Motor neuron (in vitro differentiated cells): Measurements from ENCODE around the gene NAA15. TPM values are rescaled to one million over a fixed set of nuclear protein-coding genes. Genes with fewer than 3 reads are reported as not detected.
"Not testable (repeated sequence)": the region's sequence is repeated elsewhere in the genome, so short reads cannot be mapped to it uniquely, and the experiment has no call there.

Source experiments
- ATAC-seq, 8 experiments: fragments of 200-7000 bp; cut with Tn5 transposase; replicated peaks in 6 of 8; 2 replicates each; pipeline ENCODE4 v1.8.0; 2021; ENCODE audit warnings: mild to moderate bottlenecking in 8 of 8, moderate library complexity in 8 of 8
- H3K27ac ChIP-seq, 2 donors: fragments of 250-450 bp; sonication (Bioruptor Pico); 2 replicates each; pipeline ENCODE4 v1.9.0; 2021; ENCODE audit warnings: antibody characterized with exemption in 2 of 2, mild to moderate bottlenecking in 2 of 2, moderate library complexity in 1 of 2
- H3K4me1 ChIP-seq, 2 donors: fragments of 250-450 bp; sonication (Bioruptor Pico); replicated peaks in 1 of 2; 2 replicates each; pipeline ENCODE4 v1.6.1; 2021; ENCODE audit warnings: antibody characterized with exemption in 2 of 2, mild to moderate bottlenecking in 2 of 2, moderate library complexity in 1 of 2
- H3K4me3 ChIP-seq, 5 donors: fragments of 250-450 bp; sonication (Bioruptor Pico); 2 replicates each; pipeline ENCODE4 v1.9.0; 2021; ENCODE audit warnings: antibody characterized with exemption in 5 of 5, mild to moderate bottlenecking in 5 of 5, moderate library complexity in 4 of 5
- WGBS, 10 experiments: fragments of 450-650 bp; shearing (Covaris generic); methylation state at CpG; one replicate each; pipeline ENCODE4 v1.0.0; 2022; 5-methylcytosine and 5-hydroxymethylcytosine counted together
- in situ Hi-C, 9 experiments: fragments of 400-800 bp; cut with MboI; loops; one replicate each; pipeline ENCODE4 v1.15.0; 2021; ENCODE audit warnings: low sequenced_read_pairs in 9 of 9, low pct_unique_long_range_greater_than_20kb in 2 of 9; ENCODE audit not compliant: unreplicated experiment in 9 of 9
- total RNA-seq, 8 experiments: library from RNA; unstranded; fragments of 300-600 nt; gene quantifications; 2 replicates each; pipeline versions ENCODE4 v1.2.3 to v1.2.4, GENCODE V29; 2022

The NAA15 gene
- total RNA-seq, result 10 to 100 TPM; 25.6 to 67.1 (median 30.3) TPM

DNA sequence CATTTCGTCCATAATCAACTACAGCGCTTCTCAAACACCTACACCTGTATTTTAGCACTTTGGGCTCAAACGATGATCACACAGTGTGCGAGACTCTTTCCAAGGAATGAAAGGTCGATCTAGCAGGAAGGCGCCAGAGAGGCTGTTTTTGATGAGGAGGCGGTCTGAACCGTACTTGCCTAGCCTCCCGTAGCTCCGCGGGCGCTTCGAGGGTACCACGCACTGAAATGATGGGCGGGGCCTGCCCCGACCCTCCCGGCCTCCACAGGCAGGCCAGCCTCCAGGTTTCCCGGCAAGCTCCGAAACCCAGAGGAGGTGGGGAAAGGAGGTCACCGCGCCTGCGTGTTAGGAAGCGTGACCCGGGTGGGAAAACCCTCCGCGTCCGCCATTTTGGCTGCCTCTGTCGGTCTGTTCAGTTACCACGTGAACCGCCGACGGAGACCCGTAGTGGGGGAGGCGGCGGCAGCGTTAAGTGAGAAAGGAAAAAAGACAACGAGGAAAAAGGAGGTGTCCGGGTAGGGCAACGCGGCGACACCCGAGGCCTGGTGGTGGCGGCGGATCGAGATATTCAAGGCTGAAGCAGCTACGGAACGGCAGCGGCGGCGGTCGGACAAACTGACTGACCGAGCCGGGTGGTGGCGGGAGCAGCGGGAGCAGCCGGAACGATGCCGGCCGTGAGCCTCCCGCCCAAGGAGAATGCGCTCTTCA lies at the start of gene NAA15:
Gene NAA15 (plus strand): TSS at position 393 of the 708 bp plus-strand sequence. CDS start 273 bp downstream, at position 666.
- 0 to 3% (median 0%) methylated on average over 3 to 34 of the region's 61 CpGs; no CpG with 5 or more reads in 2 of the 10 experiments for WGBS, 10 experiments

DNA sequence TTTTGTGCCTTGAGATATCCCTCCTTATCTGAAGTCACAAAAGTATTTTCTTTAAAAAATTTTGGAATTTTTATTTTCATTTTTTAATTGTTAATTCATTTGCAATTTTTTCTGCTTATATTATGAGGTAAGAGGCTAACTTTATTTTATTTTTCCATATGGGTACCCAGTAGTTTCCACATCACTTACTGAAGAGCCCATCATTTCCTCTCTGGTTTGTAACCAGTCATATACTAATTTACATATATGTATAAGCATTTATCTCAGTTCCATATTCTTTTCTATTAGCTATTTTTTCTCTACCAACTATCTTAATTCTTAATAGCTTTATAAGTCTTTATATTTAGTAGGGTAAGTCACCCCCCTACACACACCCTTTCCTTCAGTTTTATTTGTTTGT lies 48.3 kb upstream of the NAA15 start:
- Histone ChIP-seq H3K4me3 (no peak overlapping the region), H3K4me1 (no peaks in the 10 kb centered on the region), H3K27ac (no peak overlapping the region)
- ATAC-seq, result no peak
- in situ Hi-C loops, result no loop called here

More for the DNA sequence above, at the start of gene NAA15:
- Histone ChIP-seq H3K4me1 (peaks cover 1 to 21% of the 10 kb centered on the region in 2 donors), H3K27ac (peak within 1 kb of the TSS; percentile 94 to 96), H3K4me3 (peak within 1 kb of the TSS; percentile 56 to 93 (median 85))
- peak; percentile 79 to 98 (median 96) for ATAC-seq
- in situ Hi-C loops, result no loop called here

DNA sequence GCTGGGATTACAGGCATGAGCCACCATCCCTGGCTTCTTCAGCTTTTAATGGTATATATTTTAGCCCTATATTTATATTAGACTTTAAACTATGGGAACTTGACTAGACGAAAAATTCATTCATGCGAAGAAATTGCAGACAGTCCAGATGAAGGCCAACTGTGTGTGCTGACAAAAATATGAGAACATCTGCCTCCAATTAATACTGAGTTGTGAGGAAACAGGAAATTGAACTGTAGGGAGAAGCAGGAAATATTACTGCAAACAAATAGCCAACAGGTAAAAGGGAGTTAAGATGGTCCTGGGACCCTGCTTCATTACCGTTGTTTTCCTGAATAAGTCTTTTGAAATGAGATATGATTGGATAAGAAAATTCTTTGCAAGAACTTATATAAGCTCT lies 47.6 kb upstream of the NAA15 start:
- WGBS, 10 experiments, result 11 to 100% (median 90%) methylated on average over 1 to 3 of the region's 3 CpGs
- ATAC-seq, result peak in 1 of 8 experiments; percentile 37
- Histone ChIP-seq H3K4me3 (no peak overlapping the region), H3K27ac (no peak overlapping the region), H3K4me1 (no peaks in the 10 kb centered on the region)
- in situ Hi-C loops, result no loop called here

DNA sequence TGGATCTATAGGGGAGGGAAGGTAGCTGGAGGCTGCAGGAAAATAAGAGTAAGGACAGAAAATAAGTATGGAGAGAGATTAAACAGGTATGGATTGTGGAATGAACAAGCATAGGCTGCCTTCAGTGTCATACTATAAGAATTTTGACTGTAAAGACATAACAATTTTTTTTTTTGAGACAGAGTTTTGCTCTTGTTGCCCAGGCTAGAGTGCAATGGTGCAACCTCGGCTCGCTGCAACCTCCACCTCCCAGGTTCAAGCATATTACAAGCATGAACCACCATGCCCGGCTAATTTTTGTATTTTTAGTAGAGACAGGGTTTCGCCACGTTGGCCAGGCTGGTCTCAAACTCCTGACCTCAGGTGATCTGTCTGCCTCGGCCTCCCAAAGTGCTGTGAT lies 45.7 kb upstream of the NAA15 start:
- H3K4me3 ChIP-seq, H3K27ac ChIP-seq, H3K4me1 ChIP-seq, in situ Hi-C loops, ATAC-seq: not testable (repeated sequence)
- 88 to 100% (median 96%) methylated on average over 1 to 6 of the region's 6 CpGs; no CpG with 5 or more reads in 6 of the 10 experiments for WGBS, 10 experiments

DNA sequence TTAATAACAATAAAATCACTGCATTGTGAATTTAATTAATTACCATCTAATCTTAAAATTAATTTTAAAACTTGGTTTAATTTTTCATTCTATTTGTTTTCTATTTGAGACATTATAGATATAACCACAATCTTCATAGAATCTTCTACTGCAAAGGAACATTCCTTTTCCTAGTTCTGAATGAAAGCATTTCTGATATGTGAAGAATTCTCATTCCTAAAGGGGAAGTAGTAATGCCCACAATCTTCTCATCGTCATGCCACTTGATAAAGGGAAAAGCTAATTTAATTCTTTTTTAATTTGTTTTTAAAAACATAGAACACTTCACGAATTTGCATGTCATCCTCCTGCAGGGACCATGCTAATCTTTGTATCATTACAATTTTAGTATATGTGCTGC lies 45.0 kb upstream of the NAA15 start:
- ATAC-seq, result no peak
- H3K4me3 ChIP-seq, result no peak overlapping the region
- in situ Hi-C loops, result no loop called here
- no peak overlapping the region for H3K27ac ChIP-seq
- no peaks in the 10 kb centered on the region for H3K4me1 ChIP-seq
- 33 to 81% (median 61%) methylated on average over 2 of the region's 2 CpGs for WGBS, 10 experiments

DNA sequence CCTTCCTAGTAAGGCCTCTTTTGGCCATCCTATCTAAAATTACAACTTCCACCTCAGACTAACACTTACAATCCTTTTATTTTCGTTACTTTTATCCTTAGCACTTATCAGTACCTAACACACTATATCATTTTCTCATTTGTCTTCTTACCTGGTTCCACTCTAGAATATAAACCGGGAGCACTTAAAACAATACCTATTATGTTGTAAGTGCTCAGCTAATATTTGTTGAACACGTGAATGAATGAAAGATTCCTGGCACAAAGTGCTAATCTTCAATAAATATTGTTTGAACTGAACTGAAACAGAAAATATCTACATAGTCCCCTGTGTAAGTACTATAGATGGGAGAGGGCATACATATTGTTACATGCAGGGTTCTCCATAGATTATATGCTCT lies 35.7 kb upstream of the NAA15 start:
- no peak for ATAC-seq
- in situ Hi-C loops, result no loop called here
- Histone ChIP-seq H3K27ac (no peak overlapping the region), H3K4me3 (no peak overlapping the region), H3K4me1 (peaks cover 0 to 14% of the 10 kb centered on the region in 2 donors)
- WGBS, 10 experiments, result 0 to 67% (median 58%) methylated on average over 1 to 3 of the region's 3 CpGs

DNA sequence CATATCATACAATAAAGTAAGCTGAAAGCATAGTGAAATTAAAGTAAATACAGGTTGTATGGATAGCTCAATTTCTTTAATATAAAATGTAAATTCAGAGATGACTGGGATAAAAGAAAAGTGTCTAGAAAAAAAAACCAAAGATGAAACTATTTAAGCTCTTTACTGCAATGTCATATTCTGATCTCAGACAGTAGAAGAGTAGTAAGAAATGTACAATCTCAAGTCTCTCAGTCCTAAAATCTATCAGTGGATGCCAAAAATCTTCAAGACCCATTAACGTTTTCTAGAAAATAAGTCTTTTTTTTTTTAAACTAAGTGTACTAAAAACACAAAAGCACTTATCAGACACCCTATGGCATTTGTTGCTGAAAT lies 35.1 kb upstream of the NAA15 start:
- peak in 2 of 8 experiments; percentile 18 to 26 for ATAC-seq
- 0 to 29% (median 9%) methylated on average over 1 of the region's 1 CpG; no CpG with 5 or more reads in 2 of the 10 experiments for WGBS, 10 experiments
- in situ Hi-C loops, result no loop called here
- Histone ChIP-seq H3K4me1 (peaks cover 0 to 14% of the 10 kb centered on the region in 2 donors), H3K4me3 (peak overlapping the region in 4 of 5 donors; percentile 2 to 32 (median 25)), H3K27ac (peak overlapping the region in 1 of 2 donors; percentile 61)

DNA sequence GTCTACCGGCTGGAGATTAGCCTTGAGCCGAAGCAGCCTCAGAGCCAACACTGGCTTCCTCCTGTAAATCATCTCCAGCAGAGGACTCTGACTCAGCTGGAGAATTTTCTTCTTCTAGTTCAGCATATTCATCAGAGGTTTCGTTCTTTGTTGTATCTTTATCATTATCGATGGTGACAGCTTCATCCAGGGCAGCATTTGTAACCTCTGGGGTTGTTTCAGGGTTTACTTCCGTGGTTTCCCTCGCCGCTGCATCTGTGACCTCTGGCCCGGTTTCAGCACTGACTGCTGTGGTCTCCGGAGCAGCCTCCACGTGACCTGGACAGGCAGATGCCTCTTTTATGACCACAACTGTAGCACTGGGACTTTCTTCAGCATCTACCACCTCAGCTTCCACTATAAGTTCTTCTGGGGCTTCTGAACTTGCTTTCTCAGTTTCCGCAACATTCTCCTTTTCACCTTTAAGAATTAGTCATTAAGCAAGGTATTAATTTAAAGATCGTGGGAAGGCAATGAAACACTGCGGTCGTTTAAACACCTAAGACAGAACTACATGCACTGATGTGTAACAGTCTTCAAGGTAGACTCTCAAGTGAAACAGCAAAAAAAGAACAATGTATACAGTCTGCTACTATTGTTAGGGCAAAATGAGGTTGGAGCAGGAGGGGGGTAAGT lies 34.6 kb upstream of the NAA15 start:
- H3K4me3 ChIP-seq, result peak overlapping the region; percentile 2 to 32 (median 24)
- H3K4me1 ChIP-seq, result peaks cover 0 to 14% of the 10 kb centered on the region in 2 donors
- peak; percentile 84 to 98 (median 96) for ATAC-seq
- in situ Hi-C loops, result no loop called here
- H3K27ac ChIP-seq, result peak overlapping the region in 1 of 2 donors; percentile 61
- WGBS, 10 experiments, result 15 to 59% (median 34%) methylated on average over 4 to 14 of the region's 14 CpGs

DNA sequence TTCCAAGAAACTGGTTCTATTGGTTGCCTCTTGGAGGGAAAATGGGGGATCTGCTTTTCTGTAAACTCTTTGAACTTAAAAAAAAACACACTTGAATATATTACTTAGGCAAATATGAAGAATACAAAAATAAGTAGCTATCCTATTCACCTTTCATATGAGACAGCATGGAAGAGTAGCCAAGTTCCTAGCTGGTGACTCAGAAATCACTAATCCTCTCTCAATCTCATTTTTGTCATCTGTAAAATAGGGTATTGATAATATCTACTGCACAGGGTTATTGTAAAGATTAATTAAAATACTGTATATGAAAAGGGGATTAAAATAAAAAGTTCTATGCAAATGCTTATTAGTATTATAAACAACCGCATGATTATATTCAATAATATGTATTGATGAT lies 34.0 kb upstream of the NAA15 start:
- H3K4me3 ChIP-seq, result no peak overlapping the region
- WGBS, 10 experiments, result 92 to 100% (median 100%) methylated on average over 1 of the region's 1 CpG; no CpG with 5 or more reads in 1 of the 10 experiments
- H3K4me1 ChIP-seq, result peaks cover 0 to 14% of the 10 kb centered on the region in 2 donors
- in situ Hi-C loops, result no loop called here
- H3K27ac ChIP-seq, result no peak overlapping the region
- no peak for ATAC-seq

DNA sequence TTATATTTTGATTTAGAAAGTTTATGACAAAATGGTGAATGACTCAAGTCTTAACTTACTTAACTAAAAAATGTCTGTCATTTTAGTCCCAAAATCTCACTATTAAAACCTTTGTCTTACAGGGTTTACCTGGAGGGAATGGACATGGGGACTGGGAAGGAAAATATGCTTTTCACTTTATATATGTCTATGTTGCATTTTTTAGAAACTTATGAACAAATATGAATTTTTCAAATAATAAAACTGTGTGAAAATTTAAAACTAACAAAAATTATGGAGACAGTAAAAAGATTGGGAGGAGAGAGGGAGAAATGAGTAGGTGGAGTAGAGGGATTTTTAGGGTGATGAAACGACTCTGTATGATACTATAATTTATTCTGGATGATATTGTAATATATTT lies 27.5 kb upstream of the NAA15 start:
- Histone ChIP-seq H3K4me1 (no peaks in the 10 kb centered on the region), H3K27ac (no peak overlapping the region), H3K4me3 (no peak overlapping the region)
- in situ Hi-C loops, result no loop called here
- ATAC-seq, result no peak
- WGBS, 10 experiments, result 0 to 100% (median 67%) methylated on average over 1 of the region's 1 CpG; no CpG with 5 or more reads in 1 of the 10 experiments

DNA sequence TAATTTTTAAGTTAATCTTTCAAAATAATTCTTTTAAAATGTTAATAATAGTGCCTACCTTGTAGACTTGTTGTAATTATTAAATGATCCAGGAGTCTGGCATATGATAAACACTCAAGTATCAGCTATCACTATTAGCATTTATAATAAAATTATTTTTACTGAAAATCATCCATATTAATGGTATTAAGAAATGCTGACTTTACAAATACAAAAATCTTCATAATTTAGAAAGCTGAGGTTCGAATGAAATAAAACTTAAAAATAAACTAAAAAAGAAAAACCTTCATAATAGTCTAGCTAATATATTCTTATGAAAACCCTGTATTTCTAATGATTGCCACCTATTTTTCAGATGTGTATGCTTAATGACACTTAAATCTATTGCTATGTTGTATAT lies 26.5 kb upstream of the NAA15 start:
- WGBS, 10 experiments, result 69 to 100% (median 86%) methylated on average over 1 of the region's 1 CpG
- H3K27ac ChIP-seq, result no peak overlapping the region
- no peak overlapping the region for H3K4me3 ChIP-seq
- H3K4me1 ChIP-seq, result no peaks in the 10 kb centered on the region
- in situ Hi-C loops, result loop anchor here in 2 of 9 experiments (25.0 kb wide), 2 partner anchors 87 to 187 kb away; partner anchors contain the start of gene ELF2 (in 1 of the 2)
- ATAC-seq, result no peak

DNA sequence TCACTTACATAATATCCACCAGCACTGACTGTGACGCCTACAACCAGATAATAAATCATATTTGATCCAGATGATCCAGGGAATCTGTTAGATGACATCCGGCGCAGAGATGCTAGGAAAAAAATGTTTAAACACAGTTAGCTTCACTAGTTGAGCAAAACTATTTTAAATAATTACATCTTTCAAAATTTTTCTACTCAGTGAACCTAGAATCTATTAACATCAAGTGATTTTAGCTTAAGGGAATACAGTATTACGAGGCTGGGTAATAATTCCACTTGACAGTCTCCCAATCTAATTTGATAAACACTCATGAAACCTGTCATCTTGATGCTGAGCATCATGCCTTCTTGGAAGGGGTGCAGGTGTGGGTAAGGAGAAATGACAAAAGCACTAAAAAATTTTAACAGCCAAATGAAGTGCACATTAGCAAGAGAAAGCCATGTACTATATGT lies 26.0 kb upstream of the NAA15 start:
- Histone ChIP-seq H3K27ac (no peak overlapping the region), H3K4me1 (no peaks in the 10 kb centered on the region), H3K4me3 (no peak overlapping the region)
- no peak for ATAC-seq
- in situ Hi-C loops, result loop anchor here in 2 of 9 experiments (25.0 kb wide), 2 partner anchors 88 to 188 kb away; partner anchors contain the start of gene ELF2 (in 1 of the 2)
- 33 to 95% (median 85%) methylated on average over 2 to 4 of the region's 4 CpGs; no CpG with 5 or more reads in 2 of the 10 experiments for WGBS, 10 experiments

DNA sequence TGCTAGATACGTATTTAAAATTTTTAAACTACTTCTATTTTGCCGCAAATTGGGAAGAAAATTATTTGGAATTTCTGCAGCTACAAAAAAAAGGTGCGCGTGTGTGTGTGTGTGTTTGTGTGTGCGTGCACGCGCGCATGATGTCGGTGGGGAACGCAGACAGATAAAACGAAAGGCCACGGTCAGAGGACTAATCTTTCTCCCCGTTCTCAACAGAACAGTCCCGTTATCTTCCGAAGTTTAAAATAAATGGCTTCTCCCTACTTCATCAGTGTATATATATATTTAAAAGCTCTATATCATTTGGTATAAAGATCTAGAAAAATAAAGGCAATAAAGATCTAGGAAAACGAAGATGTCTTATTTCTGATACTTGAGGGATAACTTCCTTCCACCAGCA lies 22.8 kb upstream of the NAA15 start:
- Histone ChIP-seq H3K27ac (no peak overlapping the region), H3K4me1 (no peaks in the 10 kb centered on the region), H3K4me3 (no peak overlapping the region)
- no peak for ATAC-seq
- 30 to 94% (median 71%) methylated on average over 7 to 16 of the region's 16 CpGs for WGBS, 10 experiments
- in situ Hi-C loops, result loop anchor here in 2 of 9 experiments (25.0 kb wide), 2 partner anchors 91 to 191 kb away; partner anchors contain the start of gene ELF2 (in 1 of the 2)
